ENCODE data around the gene MACROD2.
"Not testable (repeated sequence)": the region's sequence is repeated elsewhere in the genome, so short reads cannot be mapped to it uniquely, and the experiment has no call there.

Gene MACROD2

DNA sequence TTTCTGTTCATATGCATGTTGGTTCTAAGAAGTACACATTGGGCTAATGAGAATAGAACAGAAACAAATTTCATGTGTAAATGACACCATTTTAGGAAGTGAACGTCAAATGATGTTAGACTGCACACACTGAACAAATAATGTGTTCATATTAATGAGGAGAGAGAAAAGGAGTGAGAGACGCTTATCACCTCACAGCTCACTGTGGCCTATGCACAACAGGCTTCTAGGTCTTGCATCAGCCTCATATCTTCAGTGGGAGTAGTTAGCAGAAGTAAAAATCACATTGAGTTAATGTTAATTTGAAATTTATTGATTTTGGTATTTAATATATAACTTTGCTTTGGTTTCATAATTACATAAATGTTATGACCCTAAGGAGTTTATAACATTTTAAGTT, 454.9 kb downstream of the MACROD2 start:
- in situ Hi-C loops (cut with MboI; ENCODE audit: low sequenced_read_pairs), result no loop called here

- in situ Hi-C loops (cut with MboI; ENCODE audit: low sequenced_read_pairs), result no loop called here
These were observed 456.1 kb downstream of the MACROD2 start for GRCh38 chr20:14451458-14451857.

GRCh38 chr20:14453259-14453658, 457.9 kb downstream of the MACROD2 start:
- in situ Hi-C loops (cut with MboI; ENCODE audit: low sequenced_read_pairs), result no loop called here

DNA sequence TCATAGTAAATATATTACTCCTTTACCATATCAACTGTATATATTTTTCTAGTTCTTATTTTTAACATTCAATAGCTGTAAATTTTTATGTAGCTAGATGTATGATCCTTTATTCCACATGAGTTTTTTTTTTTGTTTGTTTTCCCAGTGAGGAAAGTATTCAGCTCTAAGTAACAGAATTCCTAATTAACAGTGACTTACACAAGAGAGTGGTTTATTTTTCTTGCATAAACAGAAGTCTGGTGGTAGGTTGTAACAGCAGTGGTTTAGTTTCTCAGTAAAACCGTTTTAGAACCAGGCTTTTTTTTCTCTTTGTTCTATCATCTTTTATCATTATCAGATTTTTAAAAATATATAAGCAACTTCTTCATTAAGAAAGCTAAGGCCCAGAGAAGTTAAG, 459.0 kb downstream of the MACROD2 start:
- in situ Hi-C loops (cut with MboI; ENCODE audit: low sequenced_read_pairs), result no loop called here

DNA sequence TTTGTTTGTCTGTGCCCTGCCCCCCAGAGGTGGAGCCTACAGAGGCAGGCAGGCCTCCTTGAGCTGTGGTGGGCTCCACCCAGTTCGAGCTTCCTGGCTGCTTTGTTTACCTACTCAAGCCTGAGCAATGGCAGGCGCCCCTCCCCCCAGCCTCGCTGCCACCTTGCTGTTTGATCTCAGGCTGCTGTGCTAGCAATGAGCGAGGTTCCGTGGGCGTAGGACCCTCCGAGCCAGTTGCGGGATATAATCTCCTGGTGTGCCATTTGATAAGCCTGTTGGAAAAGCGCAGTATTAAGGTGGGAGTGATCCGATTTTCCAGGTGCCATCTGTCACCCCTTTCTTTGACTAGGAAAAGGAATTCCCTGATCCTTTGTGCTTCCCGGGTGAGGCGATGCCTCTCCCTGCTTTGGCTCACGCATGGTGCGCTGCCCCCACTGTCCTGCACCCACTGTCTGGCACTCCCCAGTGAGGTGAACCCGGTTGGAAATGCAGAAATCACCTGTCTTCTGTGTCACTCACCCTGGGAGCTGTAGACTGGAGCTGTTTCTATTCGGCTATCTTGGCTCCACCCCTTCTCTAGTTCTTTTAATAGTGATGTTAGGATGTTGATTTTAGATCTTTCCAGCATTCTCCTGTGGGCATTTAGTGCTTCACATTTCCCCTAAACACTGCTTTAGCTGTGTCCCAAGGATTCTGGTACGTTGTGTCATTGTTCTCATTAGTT, 471.9 kb downstream of the MACROD2 start:
- in situ Hi-C loops (cut with MboI; ENCODE audit: low sequenced_read_pairs), result not testable (repeated sequence)

- in situ Hi-C loops (cut with MboI; ENCODE audit: low sequenced_read_pairs), result no loop called here
These were observed 475.0 kb downstream of the MACROD2 start for GRCh38 chr20:14470231-14470899.

DNA sequence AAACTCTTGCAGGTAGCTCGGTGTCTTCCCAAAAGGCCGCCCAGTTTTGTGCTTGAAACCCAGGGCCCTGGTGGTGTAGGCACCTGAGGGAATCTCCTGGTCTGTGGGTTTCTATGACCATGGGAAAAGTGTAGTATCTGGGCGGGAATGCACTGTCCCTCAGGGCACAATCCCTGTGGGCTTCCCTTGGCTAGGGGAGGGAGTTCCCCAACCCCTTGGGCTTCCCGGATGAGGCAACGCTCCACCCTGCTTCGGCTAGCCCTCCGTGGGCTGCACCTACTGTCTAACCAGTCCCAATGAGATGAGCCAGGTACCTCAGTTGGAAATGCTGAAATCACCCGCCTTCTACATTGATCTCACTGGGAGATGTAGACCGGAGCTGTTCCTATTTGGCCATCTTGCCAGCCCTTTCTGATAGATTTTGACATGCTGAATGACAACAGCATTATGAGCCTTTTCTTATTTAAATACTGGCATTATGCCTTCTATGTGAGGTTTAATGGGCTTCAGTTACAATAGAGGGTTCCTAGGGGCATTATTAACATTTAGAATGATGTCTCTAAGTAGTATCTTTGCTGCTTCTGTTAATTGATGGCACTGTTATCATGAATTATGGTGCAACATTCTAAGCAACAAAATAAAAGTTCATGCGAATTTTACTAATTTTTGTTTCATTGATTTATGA, 475.8 kb downstream of the MACROD2 start:
- in situ Hi-C loops (cut with MboI; ENCODE audit: low sequenced_read_pairs), result no loop called here

DNA sequence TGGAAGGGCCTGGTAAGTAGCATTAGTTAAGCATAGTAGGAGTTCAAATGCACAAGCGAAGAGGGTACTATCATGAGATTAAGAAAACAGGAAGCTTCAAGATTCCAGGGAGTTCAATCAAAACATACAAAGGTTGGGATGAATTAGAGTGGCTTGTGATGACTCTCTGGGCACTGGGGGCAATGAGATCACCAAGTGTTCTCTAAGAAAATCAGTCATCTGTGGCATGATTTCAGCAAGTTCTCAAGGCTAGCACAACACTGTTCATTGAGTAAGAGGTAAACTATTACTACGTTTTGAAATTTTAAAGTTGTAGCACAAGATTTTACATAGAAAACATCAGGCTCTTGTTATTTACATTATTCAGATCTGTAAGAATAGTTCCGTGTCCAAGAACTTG, 481.8 kb downstream of the MACROD2 start:
- in situ Hi-C loops (cut with MboI; ENCODE audit: low sequenced_read_pairs), result no loop called here

- in situ Hi-C loops (cut with MboI; ENCODE audit: low sequenced_read_pairs), result no loop called here
These were observed 482.8 kb downstream of the MACROD2 start for GRCh38 chr20:14478126-14478525.

- in situ Hi-C loops (cut with MboI; ENCODE audit: low sequenced_read_pairs), result no loop called here
These were observed 486.5 kb downstream of the MACROD2 start for GRCh38 chr20:14481863-14482262.

GRCh38 chr20:14488212-14488611, 492.9 kb downstream of the MACROD2 start:
- in situ Hi-C loops (cut with MboI; ENCODE audit: low sequenced_read_pairs), result no loop called here

GRCh38 chr20:14488756-14489479, 493.6 kb downstream of the MACROD2 start:
- in situ Hi-C loops (cut with MboI; ENCODE audit: low sequenced_read_pairs), result no loop called here

- in situ Hi-C loops (cut with MboI; ENCODE audit: low sequenced_read_pairs), result no loop called here
These were observed 494.2 kb downstream of the MACROD2 start for GRCh38 chr20:14489544-14489943.

- in situ Hi-C loops (cut with MboI; ENCODE audit: low sequenced_read_pairs), result no loop called here
These were observed 496.1 kb downstream of the MACROD2 start for GRCh38 chr20:14491436-14491835.

DNA sequence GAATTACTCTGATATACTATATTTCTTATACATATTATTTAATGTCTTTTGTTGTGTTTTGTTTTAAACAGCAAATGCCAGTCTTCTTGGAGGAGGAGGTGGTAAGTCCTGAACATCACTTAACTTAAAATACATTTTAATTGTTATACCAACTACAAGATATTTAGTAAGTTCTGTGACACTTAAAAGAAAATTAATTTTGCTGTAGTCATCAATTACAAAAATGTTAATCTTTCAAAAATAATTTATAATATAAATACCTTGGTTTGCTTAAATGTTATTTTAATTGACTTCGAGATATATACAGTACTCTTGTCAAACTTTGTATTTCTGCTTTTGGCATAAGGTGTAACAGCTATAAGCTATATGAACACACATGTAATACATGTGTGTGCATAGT, 498.1 kb downstream of the MACROD2 start:
- in situ Hi-C loops (cut with MboI; ENCODE audit: low sequenced_read_pairs), result no loop called here

GRCh38 chr20:14494355-14494754, 499.0 kb downstream of the MACROD2 start:
- in situ Hi-C loops (cut with MboI; ENCODE audit: low sequenced_read_pairs), result no loop called here

GRCh38 chr20:14495066-14495465, 499.8 kb downstream of the MACROD2 start:
- in situ Hi-C loops (cut with MboI; ENCODE audit: low sequenced_read_pairs), result no loop called here

DNA sequence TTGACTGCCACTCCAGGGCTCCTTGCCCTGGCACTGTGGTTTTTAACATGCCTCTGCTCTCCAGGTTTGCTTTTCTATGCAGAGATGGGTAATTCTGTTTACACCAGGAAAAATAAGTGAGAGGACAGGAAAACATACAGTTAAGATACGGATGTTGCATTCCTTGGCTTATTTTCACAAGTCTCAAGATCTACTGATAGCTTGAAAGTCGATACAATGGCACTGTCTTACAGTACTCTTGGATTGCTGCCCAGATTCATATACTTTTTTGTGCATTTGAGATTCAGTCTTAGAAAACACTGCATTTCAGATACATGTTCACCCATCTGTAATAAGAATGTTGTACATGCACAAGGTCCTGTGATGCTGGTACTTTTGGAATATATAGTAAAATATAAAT, 501.7 kb downstream of the MACROD2 start:
- in situ Hi-C loops (cut with MboI; ENCODE audit: low sequenced_read_pairs), result no loop called here

DNA sequence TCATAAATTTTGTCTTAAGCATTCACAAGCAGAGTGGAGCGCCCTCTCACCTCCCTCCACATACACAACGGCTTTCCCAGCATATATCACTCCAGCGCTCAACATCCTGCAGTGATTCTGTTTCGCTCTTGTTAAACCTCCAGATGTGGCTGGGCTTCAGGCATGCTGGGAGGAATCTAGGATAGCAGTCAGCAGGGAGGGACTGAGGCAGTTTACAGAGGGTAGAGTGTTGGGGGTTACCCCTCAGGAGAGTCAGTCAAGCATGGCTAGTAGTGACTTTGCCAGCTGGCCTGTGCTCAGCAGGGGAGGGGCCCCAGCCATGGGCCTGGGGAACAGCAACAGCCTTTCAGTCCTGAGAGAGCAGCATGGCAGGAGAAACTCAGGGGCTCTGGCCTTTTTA, 503.5 kb downstream of the MACROD2 start:
- in situ Hi-C loops (cut with MboI; ENCODE audit: low sequenced_read_pairs), result no loop called here

DNA sequence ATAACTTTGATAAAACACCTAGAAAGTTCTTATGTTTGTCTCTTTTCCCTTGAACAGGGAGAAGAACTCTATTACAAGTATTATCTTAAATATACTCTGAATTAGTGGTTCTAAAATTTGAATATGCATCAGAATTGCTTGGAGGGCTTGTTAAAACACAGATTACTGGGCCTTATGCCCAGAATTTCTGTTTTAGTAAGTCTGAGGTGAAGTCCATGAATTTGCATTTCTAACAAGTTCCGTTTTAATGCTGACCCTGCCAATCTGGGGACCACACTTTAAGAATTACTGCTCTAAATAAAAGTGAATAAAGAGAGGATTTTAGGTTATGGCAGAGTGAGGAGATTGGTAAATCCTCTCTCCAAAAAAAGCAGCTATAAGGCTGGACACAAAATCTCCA, 510.2 kb downstream of the MACROD2 start:
- in situ Hi-C loops (cut with MboI; ENCODE audit: low sequenced_read_pairs), result no loop called here

DNA sequence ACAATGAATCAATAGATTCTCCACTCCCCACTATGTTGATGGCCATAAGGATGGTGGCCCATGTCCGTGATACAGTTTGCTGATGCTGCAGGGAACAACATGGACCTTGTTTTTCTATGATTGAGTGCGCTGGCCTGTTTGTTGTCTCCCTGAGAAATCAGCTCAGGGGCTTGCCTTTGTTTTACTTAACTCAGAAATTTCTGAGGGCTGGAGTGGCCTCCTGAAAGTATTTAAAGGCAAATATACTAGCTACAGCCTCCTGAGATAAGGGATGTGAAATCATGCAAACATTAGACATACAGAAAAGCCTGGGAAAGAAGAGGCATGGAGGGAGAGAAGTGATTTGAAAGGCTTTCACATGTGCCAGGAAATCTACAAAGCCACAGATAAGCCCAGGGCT, 512.4 kb downstream of the MACROD2 start:
- in situ Hi-C loops (cut with MboI; ENCODE audit: low sequenced_read_pairs), result no loop called here

All from HL-60/S4 (cell line).